OCI-LY3 (cell line): ENCODE results near the gene PLEKHG3.

Experiments
- H2AFZ ChIP-seq: fragments of 200-600, 300-600 bp; shearing (Covaris generic); 2 replicates; pipeline ENCODE4 v1.6.0; 2014; ENCODE audit warnings: antibody characterized with exemption, low read depth, low read length
- H3K27ac ChIP-seq: fragments of 200-600, 300-600 bp; sonication (generic); 2 replicates; pipeline ENCODE4 v1.5.1; 2014; ENCODE audit warnings: mild to moderate bottlenecking, low read length, moderate library complexity, mixed read lengths
- H3K27me3 ChIP-seq: fragments of 200-600, 300-600 bp; sonication (generic); 2 replicates; pipeline ENCODE4 v1.6.1; 2014; ENCODE audit warnings: low read depth, low read length, mixed read lengths
- H3K36me3 ChIP-seq: fragments of 200-600, 300-600 bp; sonication (generic); replicated peaks from 2 replicates; pipeline ENCODE3; 2014; ENCODE audit warnings: low read depth, low read length, mixed read lengths
- H3K4me1 ChIP-seq: fragments of 300-600, 200-600 bp; sonication (generic); 2 replicates; pipeline ENCODE4 v1.6.1; 2014; ENCODE audit warnings: low read length, mixed read lengths
- H3K4me2 ChIP-seq: fragments of 200-600, 300-600 bp; sonication (generic); 2 replicates; pipeline ENCODE4 v1.6.1; 2014; ENCODE audit warnings: low read length, mixed read lengths
- H3K4me3 ChIP-seq: fragments of 300-600, 200-600 bp; sonication (generic); 2 replicates; pipeline ENCODE4 v1.5.1; 2014; ENCODE audit warnings: antibody characterized with exemption, mild to moderate bottlenecking, low read length, moderate library complexity
- H3K79me2 ChIP-seq: fragments of 300-600, 200-600 bp; shearing (Covaris generic); 2 replicates; pipeline ENCODE4 v1.6.1; 2014; ENCODE audit warnings: mild to moderate bottlenecking, low read length, mixed read lengths
- H3K9ac ChIP-seq: fragments of 300-600, 200-600 bp; shearing (Covaris generic); 2 replicates; pipeline ENCODE4 v1.6.0; 2014; ENCODE audit warnings: mild to moderate bottlenecking, low read length, moderate library complexity
- H3K9me3 ChIP-seq: fragments of 200-600, 300-600 bp; shearing (Covaris generic); 2 replicates; pipeline ENCODE4 v1.6.1; 2014; ENCODE audit warnings: low read length, mixed read lengths; ENCODE audit not compliant: insufficient read depth
- H4K20me1 ChIP-seq: fragments of 200-600, 300-600 bp; sonication (generic); 2 replicates; pipeline ENCODE4 v1.6.1; 2016; ENCODE audit warnings: low read length, mixed read lengths; ENCODE audit not compliant: insufficient read depth
- CTCF ChIP-seq: fragments of 200-600, 300-600 bp; sonication (generic); IDR thresholded peaks from 2 replicates; pipeline ENCODE4 v1.5.1; 2014; ENCODE audit warnings: antibody characterized with exemption, low read length, low read depth
- EZH2phosphoT487 ChIP-seq: fragments of 200-600 bp; shearing (Covaris generic); IDR thresholded peaks from 2 replicates; pipeline ENCODE4 v1.6.1; 2018; ENCODE audit warnings: antibody characterized with exemption, mixed run types, low read depth

Gene PLEKHG3

GRCh38 chr14:64772397-64772950 is 68.2 kb downstream of the PLEKHG3 start:
- no peaks in the 10 kb centered on the region for H4K20me1 ChIP-seq
- TF ChIP-seq CTCF, result no peak
- no peak for TF ChIP-seq EZH2phosphoT487
- H3K79me2 ChIP-seq, result no peaks in the 10 kb centered on the region
- H2AFZ ChIP-seq, result no peak overlapping the region
- H3K27me3 ChIP-seq, result no peaks in the 10 kb centered on the region
- no peaks in the 10 kb centered on the region for H3K9me3 ChIP-seq
- no peak overlapping the region for H3K9ac ChIP-seq
- H3K27ac ChIP-seq, result no peak overlapping the region
- no peak overlapping the region for H3K4me2 ChIP-seq
- H3K4me3 ChIP-seq, result no peak overlapping the region
- no peaks in the 10 kb centered on the region for H3K36me3 ChIP-seq
- no peaks in the 10 kb centered on the region for H3K4me1 ChIP-seq

- no peaks in the 10 kb centered on the region for H3K4me1 ChIP-seq
- H3K79me2 ChIP-seq, result no peaks in the 10 kb centered on the region
- H3K4me2 ChIP-seq, result no peak overlapping the region
- no peak overlapping the region for H3K4me3 ChIP-seq
- no peaks in the 10 kb centered on the region for H3K9me3 ChIP-seq
- H3K27me3 ChIP-seq, result no peaks in the 10 kb centered on the region
- no peak overlapping the region for H3K9ac ChIP-seq
- H2AFZ ChIP-seq, result no peak overlapping the region
- H4K20me1 ChIP-seq, result no peaks in the 10 kb centered on the region
- TF ChIP-seq EZH2phosphoT487, result no peak
- TF ChIP-seq CTCF, result no peak
- H3K36me3 ChIP-seq, result no peaks in the 10 kb centered on the region
- H3K27ac ChIP-seq, result no peak overlapping the region
These were observed 68.8 kb downstream of the PLEKHG3 start for GRCh38 chr14:64773046-64773445.

- Histone ChIP-seq H3K27me3 (no peaks in the 10 kb centered on the region), H3K9ac (no peak overlapping the region), H3K9me3 (no peaks in the 10 kb centered on the region), H4K20me1 (no peaks in the 10 kb centered on the region), H3K79me2 (no peaks in the 10 kb centered on the region), H3K4me3 (no peak overlapping the region), H3K4me2 (no peak overlapping the region), H3K4me1 (no peaks in the 10 kb centered on the region), H3K36me3 (no peaks in the 10 kb centered on the region), H2AFZ (no peak overlapping the region), H3K27ac (no peak overlapping the region)
- TF ChIP-seq CTCF (no peak), EZH2phosphoT487 (no peak)
These were observed 69.4 kb downstream of the PLEKHG3 start for GRCh38 chr14:64773577-64773976.

GRCh38 chr14:64774272-64774671 is 70.0 kb downstream of the PLEKHG3 start:
- no peak overlapping the region for H3K4me3 ChIP-seq
- no peak overlapping the region for H3K27ac ChIP-seq
- H3K36me3 ChIP-seq, result no peaks in the 10 kb centered on the region
- no peaks in the 10 kb centered on the region for H3K79me2 ChIP-seq
- H3K27me3 ChIP-seq, result no peaks in the 10 kb centered on the region
- no peaks in the 10 kb centered on the region for H3K9me3 ChIP-seq
- H3K9ac ChIP-seq, result no peak overlapping the region
- no peak overlapping the region for H2AFZ ChIP-seq
- TF ChIP-seq CTCF (no peak), EZH2phosphoT487 (no peak)
- no peaks in the 10 kb centered on the region for H3K4me1 ChIP-seq
- H3K4me2 ChIP-seq, result no peak overlapping the region
- no peaks in the 10 kb centered on the region for H4K20me1 ChIP-seq
